RWPE2 (cell line): ENCODE results near the gene PTS.

ENCODE experiments used
- ATAC-seq: fragments of 200-7000 bp; cut with Tn5 transposase; 3 replicates; pipeline ENCODE4 v1.9.1; 2021; ENCODE audit warnings: low read depth
- DNase-seq: peaks from one replicate; pipeline ENCODE4 v3.0.0-alpha.2; 2020; ENCODE audit warnings: low spot score
- H3K27ac ChIP-seq: fragments of 450-650 bp; 2 replicates; pipeline ENCODE4 v1.5.1; 2017; ENCODE audit warnings: mild to moderate bottlenecking; ENCODE audit not compliant: poor library complexity, severe bottlenecking
- H3K27me3 ChIP-seq: fragments of 250-450 bp; sonication (Bioruptor Pico); 2 replicates; pipeline ENCODE4 v1.5.1; 2021; ENCODE audit warnings: mild to moderate bottlenecking, moderate library complexity; ENCODE audit not compliant: insufficient read depth, poor library complexity, severe bottlenecking
- H3K36me3 ChIP-seq: fragments of 250-450 bp; sonication (Bioruptor Pico); 2 replicates; pipeline ENCODE4 v1.5.1; 2020; ENCODE audit warnings: low read depth, mild to moderate bottlenecking, moderate library complexity
- H3K4me1 ChIP-seq: fragments of 250-450 bp; sonication (Bioruptor Pico); 2 replicates; pipeline ENCODE4 v1.5.1; 2021; ENCODE audit warnings: mild to moderate bottlenecking, moderate library complexity; ENCODE audit not compliant: insufficient read depth, poor library complexity, severe bottlenecking
- H3K4me3 ChIP-seq: fragments of 250-450 bp; sonication (Bioruptor Pico); 2 replicates; pipeline ENCODE4 v1.5.1; 2021; ENCODE audit warnings: mild to moderate bottlenecking, moderate library complexity; ENCODE audit not compliant: severe bottlenecking
- H3K9me3 ChIP-seq: fragments of 250-450 bp; sonication (Bioruptor Pico); 2 replicates; pipeline ENCODE4 v1.5.1; 2021; ENCODE audit warnings: mild to moderate bottlenecking, moderate library complexity; ENCODE audit not compliant: severe bottlenecking
- TF ChIP-seq, protein P1 (sequence below): fragments of 450-650 bp; IDR thresholded peaks from one replicate; pipeline ENCODE4 v1.5.1; 2017; ENCODE audit warnings: mild to moderate bottlenecking, moderate library complexity; ENCODE audit not compliant: poor library complexity, severe bottlenecking

The PTS gene

DNA sequence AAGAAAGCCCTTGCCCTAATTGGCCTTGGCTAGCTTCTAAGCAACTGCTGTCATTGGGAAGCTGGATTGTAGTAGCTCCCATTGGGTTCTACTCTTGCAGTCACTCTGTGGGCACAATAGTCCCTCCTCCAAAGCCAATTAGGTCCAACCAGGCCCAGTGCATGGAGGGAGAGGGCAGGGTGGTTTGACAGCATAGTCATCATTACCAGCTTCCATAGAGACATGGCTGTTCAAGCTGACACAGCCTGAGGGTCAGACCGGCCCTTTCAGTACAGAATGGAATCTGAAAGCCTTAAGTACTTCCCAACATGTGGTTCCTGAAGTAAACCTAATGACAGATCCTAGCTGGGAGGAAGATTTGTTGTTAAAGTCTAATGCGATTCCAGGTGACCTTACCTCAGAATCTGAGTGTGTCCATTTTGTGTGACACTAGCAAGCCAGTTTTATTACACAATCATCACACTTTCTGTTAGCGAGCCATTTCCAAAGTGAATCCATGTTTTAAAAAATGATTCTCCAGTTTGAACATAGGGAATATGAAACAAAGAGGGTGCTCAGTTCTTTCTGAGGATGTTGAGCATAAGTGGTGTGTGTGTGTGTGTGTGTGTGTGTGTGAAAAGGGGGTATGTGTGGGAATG is 27.5 kb downstream of the PTS start:
- TF ChIP-seq, protein P1, sequence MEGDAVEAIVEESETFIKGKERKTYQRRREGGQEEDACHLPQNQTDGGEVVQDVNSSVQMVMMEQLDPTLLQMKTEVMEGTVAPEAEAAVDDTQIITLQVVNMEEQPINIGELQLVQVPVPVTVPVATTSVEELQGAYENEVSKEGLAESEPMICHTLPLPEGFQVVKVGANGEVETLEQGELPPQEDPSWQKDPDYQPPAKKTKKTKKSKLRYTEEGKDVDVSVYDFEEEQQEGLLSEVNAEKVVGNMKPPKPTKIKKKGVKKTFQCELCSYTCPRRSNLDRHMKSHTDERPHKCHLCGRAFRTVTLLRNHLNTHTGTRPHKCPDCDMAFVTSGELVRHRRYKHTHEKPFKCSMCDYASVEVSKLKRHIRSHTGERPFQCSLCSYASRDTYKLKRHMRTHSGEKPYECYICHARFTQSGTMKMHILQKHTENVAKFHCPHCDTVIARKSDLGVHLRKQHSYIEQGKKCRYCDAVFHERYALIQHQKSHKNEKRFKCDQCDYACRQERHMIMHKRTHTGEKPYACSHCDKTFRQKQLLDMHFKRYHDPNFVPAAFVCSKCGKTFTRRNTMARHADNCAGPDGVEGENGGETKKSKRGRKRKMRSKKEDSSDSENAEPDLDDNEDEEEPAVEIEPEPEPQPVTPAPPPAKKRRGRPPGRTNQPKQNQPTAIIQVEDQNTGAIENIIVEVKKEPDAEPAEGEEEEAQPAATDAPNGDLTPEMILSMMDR: no peak
- Histone ChIP-seq H3K4me1 (peaks cover 8% of the 10 kb centered on the region), H3K36me3 (no peaks in the 10 kb centered on the region), H3K4me3 (no peak overlapping the region), H3K9me3 (no peaks in the 10 kb centered on the region), H3K27ac (no peak overlapping the region), H3K27me3 (no peaks in the 10 kb centered on the region)
- DNase-seq (no peak), ATAC-seq (no peak)

DNA sequence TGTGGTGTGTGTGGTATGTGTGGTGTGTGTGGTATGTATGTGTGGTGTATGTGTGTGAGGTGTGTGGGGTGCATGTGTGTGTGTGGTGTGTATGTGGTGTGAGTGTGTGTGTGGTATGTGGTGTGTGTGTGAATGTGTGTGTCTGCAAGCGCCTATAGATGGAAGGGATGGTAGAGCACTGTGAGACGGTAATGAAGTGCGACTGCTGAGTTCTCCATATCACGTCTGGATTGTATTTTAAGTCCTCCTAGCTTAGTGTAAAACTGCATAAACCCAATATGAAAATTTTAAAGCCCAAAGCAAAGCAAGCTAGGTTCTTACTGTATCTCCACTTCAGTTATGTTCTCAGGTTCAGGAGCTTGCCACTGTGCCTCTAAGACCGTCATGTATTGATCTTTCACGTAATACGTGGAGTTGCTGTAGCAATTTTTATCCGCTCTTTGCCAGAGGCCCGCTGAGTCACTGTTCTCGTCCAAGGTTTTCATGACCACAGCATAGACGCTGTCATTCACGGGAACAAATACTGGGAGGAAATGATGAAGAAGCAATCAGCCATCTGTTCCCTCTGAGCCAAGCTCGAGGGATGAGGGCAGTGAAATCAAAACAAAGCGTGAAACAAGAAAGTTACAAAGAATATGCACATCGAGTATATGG is 29.0 kb downstream of the PTS start:
- DNase-seq (no peak), ATAC-seq (peak; percentile 72)
- TF ChIP-seq, protein P1: no peak
- Histone ChIP-seq H3K9me3 (no peaks in the 10 kb centered on the region), H3K36me3 (no peaks in the 10 kb centered on the region), H3K27ac (no peak overlapping the region), H3K27me3 (no peaks in the 10 kb centered on the region), H3K4me1 (peaks cover 8% of the 10 kb centered on the region), H3K4me3 (no peak overlapping the region)

DNA sequence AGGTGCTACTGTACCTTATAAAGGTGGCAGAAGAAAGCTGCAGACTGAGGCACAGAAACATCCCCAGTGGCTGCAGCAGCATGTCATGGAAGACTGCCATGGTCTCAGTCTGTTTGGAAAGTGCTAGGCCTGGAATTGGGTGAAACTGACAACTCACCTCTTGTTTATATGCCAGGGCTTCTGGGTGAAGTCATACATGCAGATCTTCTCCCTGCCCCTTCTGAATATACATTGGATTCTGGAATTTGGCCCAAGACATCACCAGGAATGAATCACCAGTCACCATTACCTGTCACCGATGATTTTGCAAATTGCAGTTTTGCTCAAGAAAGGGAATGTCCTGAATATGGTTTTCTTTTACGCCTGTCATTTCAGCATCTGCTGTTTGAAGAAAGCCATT is 34.3 kb downstream of the PTS start, which contains the start of gene PLET1:
Gene PLET1 (minus strand): TSS at position 371 of the 400 bp plus-strand sequence. CDS start 271 bp downstream, at position 100.
- ATAC-seq (no peak; the same call in 2 of the 3 replicates), DNase-seq (no peak)
- no peak within 1 kb of the TSS for H3K4me3 ChIP-seq
- H3K9me3 ChIP-seq: no peaks in the 10 kb centered on the region
- TF ChIP-seq, protein P1: no peak
- H3K27ac ChIP-seq: no peak within 1 kb of the TSS
- peaks cover 2% of the 10 kb centered on the region for H3K4me1 ChIP-seq
- no peaks in the 10 kb centered on the region for H3K36me3 ChIP-seq
- no peaks in the 10 kb centered on the region for H3K27me3 ChIP-seq

DNA sequence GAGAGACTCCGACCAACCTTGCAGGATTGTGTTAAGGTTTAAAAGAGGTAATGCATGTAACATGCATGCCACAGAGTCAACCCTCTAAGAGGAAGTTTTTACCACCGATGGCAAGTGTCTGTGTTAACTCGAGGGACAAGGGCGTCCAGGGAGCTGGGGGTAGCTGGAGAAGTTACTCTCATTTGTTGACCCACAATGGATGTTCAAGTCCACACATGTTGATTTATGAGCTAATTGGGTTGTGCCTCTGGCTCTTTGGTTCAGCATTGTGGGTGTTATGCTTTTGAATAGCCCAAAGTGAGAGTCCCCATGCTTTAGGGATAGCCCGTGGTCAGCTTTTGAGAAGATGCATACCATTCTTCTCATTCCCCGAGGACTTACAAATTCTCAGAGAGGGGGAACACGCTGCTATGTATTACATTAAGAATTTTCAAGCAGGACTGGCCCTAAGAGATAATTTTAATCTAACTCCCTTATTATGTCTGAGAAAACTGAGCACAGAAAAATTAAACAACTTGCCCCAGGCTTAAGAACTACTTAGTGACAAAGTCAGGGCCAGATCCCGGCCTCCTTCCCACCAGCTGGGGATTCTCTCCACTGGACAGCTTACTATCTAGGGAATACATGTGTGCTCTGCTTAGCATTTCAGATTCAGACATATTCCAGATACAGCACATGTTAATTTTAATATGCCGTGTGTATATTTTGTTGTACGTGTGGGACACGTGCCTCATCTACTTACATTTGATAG is 39.6 kb downstream of the PTS start:
- H3K4me1 ChIP-seq: no peaks in the 10 kb centered on the region
- TF ChIP-seq, protein P1: no peak
- H3K27me3 ChIP-seq: no peaks in the 10 kb centered on the region
- no peaks in the 10 kb centered on the region for H3K36me3 ChIP-seq
- DNase-seq (no peak), ATAC-seq (no peak)
- no peaks in the 10 kb centered on the region for H3K9me3 ChIP-seq
- no peak overlapping the region for H3K4me3 ChIP-seq
- no peak overlapping the region for H3K27ac ChIP-seq
